Measurements from ENCODE around the gene TIMM17A. TPM values are rescaled to one million over a fixed set of nuclear protein-coding genes. Genes with fewer than 3 reads are reported as not detected.
"Not testable (repeated sequence)": the region's sequence is repeated elsewhere in the genome, so short reads cannot be mapped to it uniquely, and the experiment has no call there.

Gene TIMM17A
- total RNA-seq, result 52.9 and 67.0 TPM in 2 replicates

DNA sequence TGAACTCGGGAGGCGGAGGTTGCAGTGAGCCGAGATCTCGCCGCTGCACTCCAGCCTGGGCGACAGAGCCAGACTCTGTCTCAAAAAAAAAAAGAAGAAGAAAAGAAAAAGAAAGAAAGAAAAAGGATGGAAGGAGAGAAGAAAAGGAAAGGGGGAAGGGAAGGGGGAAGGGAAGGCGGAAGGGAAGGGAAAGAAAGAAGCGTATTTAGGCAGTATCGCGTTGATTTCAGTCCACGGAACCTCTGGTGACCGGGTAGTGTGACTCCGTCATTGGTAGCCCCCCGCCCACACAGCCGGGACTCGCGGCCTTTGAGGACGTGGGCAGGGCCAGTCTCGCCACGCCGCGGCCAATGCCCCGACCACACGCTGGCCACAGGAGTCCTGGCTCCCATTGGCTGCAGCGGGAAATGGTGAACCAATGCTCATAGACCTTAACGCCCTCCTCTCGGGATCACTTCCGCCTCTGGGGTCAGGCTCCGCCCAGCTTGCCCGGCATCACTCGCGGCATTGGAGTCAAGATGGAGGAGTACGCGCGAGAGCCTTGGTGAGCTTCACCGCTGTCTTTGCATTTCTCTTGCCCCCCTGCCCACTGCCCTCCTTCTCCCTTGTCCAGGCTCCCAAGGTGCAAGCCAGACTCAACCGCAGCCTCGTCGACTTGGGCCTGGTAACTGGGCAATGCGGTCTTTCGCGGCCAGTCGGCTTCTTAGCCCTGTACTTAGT, at the start of gene TIMM17A:
Gene TIMM17A (plus strand): TSS at position 495 of the 720 bp plus-strand sequence. CDS start 24 bp downstream, at position 519.
- peak; percentile 100 for DNase-seq

DNA sequence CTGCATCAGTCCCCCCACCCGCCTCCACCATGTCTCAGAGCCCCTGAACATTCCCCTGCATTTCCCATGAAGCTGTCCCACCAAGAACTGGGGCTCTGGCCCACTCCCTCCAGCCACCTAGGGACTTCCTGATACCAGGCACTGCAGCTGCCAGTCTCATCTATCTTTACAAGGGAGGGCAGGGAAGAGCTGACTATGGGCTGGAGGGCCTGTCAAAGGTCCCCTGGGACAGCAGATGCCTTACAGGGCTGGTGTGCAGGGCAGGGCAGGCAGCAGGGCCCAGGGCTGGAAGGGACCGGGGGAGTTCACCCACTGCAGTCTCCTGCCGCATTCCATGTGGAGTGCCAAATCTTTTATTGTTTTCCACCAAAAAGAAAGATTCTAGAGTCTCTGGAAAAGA, 49.0 kb upstream of the TIMM17A start:
- no peak for DNase-seq

DNA sequence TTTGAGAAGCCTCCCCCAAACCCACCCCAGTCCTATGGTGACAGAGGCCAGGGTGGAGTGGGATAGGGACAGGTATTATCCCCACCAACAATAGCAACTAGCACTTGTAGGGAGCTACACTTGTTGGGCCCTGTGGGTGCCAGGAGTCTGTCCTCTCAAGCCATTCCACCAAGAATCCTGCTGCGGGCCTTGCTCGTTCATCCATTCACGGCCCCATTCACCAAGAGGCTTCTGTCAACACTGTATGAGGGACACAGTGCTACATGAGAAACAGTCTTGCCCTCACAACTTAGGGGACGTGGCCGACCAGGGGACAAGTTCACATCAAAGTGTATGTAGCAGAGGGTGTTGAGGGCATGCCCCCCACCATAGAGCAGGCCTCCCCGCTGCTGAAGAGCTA, 47.7 kb upstream of the TIMM17A start:
- DNase-seq, result no peak

DNA sequence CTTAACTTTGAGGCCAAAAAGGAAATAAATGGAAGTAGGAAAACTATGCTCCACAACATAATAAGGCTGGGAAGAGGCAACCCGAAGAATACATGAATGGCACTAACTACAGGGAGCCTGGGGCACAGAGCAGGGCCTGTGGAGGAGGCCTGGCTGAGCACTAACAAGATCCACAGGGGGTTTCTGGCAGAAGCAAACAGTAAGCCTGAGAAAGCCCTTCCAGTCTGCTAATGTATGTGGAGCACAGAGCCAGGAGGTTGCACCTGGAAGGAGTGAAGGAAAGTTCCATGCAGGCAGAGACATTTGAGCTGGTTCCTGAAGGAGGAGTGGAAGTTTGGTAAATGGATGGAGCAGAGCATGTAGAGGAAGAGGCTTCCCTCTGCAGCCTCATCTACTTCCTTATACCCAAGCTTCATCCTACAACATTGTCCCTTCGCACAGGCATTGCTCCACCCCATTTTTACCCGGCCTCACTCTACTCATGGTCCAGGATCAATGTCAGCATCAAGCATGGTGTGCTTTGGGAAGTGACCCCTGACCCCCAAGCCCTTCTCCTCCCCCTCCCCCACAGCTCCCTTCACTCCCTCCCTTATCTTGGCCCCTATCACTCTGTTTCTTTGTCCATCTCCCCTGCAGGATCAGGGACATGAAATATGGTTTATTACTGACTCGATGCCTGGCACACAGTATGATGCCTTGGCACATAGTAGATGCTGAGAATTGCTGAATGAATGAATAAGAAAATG, 43.3 kb upstream of the TIMM17A start:
- no peak for DNase-seq

DNA sequence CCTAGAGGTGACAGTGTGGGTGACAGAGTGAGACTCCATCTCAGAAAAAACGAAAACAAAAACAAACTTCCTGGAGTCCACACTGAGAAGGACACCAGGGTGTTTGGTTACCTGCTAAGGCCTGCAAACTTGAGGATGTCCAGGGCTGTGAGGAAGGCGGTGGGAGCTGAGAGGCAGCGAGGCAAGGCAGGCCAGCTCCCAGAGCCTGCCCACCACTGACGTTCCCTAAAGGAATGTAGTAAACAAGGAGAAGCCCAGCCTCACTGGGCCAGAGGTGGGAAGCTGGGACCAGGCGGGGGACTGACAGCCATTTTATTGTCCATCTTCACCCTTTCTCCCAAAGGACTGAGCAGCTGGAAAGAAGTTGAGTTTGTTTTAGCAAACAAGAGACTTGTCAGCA, 42.5 kb upstream of the TIMM17A start:
- no peak for DNase-seq

DNA sequence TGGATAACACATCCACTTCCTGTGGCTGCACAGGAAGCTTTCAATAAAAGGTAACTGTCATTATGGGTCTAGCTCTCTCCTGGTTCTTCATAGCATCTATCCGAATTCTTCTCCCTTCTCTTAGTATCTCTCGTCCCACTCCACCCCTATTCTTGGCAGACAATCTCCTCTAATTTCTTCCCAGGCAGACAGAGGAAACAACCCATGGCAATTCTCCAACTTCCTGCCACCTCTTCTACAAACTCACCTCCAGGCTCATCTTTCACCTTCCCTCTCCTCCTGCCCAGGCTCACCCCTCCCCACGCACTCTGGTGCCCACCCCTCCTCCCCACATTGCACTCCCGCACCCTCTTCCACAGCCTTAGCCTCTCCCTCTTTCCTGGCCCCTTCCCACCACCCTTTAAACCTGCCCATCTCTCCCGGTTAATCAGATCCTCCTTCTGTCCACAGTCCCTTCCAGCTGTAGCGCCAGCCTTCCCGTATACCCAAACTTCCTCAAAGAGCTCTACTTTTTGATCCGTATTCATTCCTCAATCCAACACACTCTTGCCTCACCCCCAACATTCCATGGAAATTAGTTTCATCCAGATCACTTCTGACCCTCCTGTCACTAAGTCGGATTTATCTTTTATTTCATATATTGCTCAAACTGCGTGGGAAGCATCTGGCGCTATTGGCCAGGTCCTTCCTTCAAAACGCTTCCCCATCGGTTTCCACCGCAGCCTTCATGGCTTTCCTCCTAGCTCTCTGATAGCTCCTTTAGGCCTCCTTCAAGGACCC, 40.7 kb upstream of the TIMM17A start:
- DNase-seq, result no peak

DNA sequence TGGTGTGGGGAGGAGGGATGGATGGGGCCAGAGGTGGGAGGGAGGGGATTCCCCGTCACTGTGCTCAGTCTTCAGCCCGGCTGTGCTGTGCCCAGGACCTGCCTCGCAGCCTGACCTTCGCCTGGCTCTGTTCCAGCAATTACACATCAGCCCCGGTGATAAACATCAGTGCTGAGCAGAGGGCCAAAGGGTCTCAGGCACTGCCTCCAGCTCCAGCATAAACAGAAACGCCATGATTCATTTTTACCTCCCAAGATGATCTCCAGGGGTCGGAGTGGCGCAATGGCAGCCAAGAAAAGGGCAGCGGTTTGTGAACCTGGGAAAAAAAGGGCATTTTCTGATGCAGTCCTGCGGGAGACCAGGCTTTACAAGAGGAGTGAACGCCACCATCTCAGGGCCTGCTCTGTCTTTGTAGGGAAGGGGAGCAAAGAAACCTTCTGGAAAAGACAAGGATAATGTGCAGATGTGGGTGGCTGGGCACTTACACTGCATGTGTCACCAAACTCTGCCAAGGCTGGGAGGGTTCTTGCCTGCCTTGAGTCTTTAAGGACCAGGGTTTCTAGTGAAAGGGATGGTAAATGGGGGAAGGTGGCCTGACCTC, 38.6 kb upstream of the TIMM17A start:
- DNase-seq, result peak; percentile 96

DNA sequence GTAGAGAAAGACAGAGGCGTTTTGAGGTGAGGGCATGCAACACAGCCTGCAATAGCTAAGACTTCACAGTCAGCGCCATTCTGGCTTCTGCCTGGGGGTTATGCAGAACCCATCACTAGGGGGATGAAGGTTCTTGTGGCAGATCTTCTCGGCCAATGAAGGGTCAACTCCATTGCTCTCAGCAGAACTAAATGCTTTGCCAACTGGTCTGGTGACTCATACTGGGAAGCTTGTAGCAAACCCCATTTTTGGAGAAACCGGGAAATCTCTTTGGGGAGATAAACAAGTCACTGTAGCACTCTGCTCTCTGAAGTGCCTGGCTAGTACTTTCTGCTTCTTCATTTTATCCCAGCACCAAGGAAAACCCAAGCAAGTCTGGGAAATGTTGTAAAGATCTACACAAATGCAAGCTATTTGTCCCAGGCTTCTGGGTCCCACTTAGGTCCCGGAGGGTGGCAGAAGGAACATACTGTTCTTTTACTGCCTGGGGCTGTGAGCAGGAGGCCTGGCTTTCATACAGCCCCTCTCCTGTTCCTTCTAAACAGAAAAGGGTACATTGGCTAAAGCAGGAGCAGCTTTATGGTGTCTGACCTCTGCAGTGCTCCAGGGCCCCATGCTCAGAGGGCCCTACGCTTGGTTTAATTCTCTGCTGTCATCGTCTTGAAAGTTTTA, 37.8 kb upstream of the TIMM17A start:
- peak; percentile 85 for DNase-seq

DNA sequence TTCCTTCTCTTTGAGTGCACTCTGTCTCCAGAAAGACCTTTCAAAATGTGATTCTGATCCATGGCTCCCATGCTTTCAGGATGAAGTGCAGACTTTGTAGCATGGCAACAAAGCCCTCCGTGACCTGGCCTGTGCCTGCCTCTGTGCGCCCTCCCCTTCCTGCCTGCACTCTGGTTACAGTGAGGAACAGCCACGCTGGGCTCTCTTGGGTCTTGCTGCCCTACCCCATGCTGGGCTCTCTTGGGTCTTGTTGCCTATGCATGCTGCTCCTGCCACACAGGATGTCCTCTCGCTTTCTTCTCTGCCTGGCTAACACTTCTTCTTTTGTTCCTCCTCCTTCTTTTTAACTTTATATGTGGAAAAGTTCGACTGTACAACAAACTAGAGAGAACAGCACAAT, 37.0 kb upstream of the TIMM17A start:
- no peak for DNase-seq

DNA sequence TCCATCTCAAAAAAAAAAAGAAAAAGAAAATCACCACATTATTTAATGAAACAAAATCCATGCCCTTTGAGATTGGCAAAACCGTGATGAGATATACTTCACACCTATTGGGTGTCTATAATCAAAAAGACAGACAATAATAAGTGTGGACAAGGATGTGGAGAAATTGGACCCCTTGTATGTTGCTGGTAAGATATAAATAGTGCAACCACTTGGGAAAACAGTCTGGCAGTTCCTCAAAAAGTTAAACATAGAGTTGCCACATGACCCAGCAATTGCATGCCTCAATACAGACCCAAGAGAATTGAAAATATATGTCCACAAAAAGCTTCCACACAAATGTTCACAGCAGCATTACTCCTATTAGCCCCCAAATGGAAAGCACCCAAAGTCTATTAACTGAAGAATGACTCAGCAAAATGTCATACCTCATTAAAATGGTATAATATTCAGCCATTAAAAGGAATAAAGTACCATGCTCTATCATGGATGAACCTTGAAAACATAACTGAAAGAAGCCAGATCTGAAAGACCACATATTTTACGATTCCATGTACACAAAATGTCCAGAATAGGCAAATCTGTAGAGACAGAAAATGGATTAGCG, 33.2 kb upstream of the TIMM17A start:
- no peak for DNase-seq

DNA sequence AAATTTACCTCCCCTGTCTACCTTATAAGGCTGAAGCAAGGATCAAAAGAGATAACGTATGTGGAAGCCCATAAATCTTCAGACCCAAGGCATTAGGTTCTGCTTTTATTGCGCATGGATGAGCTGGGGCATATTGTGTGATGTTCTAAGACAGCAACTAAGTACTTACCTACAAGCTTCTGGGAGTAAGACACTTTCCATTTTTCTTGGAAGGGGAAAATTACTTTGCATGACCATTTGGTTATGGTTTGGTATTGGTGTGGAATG, 30.1 kb upstream of the TIMM17A start:
- DNase-seq, result no peak

DNA sequence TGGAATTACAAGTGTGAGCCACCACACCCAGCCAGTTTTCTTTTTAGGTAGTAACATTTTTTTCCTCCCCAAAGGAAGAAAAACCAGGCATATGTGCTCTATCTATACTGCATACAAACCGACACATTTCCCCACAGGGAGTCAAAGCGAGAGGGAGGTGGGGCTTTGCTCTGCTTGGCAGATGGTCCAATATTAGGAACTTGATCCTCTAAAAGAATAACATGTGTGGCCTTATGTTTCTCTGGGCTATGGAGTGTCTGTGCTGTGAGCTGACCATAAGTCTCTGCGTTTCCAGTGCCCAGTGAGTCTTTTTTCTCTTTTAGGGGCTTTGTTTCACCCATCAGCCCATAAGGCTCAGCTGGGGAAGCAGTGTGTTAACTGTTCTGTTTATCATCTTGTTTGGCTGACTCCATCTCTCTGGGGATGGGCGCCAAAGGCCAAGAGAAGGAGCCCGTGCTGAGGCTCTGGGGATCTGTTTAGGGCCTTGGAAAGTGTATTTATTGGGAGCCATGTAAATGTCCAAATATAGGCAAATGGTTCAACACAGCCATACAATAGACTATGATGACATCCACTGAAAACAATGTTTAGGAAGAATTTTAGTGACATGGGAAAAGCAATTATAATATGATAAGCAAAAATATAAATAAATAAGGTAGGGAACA, 29.2 kb upstream of the TIMM17A start:
- DNase-seq, result no peak

DNA sequence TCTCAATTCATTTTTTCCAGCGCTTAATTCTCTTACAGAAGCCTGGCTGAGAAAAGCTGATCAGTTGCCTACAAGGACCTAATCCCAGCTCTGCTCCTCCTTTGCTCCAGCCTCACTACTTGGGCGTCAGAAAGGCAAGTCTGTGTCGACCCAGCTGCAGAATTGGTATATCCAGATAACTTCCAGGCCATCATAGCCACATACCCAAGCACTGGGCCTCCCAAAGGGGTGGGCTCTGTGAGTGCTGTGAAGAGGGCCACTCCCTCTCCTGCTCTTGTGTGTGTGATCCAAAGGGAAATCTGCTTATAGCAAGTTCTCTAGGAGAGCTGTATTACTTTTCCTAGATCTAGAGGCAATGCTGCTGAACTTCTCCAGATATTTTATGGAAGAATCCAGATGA, 27.0 kb upstream of the TIMM17A start:
- DNase-seq, result no peak

DNA sequence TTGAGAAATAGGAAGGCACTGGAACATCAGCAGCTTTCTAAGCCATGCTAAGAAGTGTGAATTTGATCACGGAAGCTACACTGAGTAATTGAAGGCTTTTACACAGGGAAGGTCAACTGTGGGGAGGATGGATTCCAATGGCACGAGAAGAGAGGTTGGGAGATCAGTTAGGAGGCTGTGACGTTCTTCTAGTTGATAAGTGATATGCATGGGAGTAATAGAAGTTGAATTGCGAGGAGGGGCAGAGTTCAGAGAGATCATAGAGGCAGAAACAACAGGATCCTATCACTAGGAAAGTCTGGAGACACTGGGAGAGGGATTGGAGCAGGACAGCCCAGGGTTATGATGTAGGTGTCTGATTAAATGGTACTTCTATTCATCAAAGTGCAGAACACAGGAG, 25.2 kb upstream of the TIMM17A start:
- no peak for DNase-seq

DNA sequence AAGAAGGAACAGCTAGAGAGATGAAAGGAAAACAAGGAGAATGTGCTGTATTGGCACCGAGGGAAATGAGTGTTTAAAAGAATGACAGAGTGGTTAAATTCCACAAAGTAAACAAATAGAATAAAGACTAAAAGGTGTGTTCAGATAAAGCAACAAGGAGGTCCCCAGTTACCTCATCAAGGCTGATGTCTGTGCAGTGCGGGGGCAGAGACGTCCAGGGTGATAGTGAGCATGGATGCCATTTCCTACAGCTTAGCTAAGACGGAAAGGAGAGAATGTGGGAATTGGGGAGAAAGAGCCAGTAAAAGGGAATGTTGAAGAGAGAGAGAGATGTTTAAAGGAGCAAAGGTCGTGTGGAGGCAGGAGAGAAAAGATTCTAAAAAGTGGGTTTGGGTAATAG, 24.5 kb upstream of the TIMM17A start:
- DNase-seq, result no peak

DNA sequence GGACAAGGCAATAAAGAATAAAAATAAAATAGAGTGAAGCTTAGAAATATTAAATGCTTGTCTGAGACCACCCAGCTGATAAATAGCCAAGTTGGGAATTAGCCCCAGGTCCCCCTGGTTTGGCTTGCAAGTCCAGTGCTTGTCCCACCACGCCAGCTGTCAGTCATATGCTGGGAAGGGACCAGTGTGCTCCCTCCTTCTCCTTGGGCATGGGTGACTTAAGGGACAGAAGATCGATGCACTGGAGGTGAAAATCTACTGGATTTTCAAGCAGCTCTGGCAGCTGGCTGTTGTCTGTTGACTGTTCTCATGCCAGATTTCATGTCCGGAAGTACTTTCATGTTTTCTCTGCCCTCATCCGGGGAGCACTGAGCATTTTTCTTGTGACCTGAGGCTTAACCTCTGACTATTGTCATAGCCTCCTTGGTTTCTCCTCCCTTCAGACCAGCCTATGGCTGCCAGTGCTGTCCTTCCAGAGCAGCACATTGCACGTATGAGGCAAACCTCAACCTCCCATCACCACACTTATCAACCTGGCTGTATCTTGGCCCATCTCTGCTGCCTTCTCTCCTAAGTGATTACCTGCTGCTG, 21.4 kb upstream of the TIMM17A start:
- DNase-seq, result no peak

DNA sequence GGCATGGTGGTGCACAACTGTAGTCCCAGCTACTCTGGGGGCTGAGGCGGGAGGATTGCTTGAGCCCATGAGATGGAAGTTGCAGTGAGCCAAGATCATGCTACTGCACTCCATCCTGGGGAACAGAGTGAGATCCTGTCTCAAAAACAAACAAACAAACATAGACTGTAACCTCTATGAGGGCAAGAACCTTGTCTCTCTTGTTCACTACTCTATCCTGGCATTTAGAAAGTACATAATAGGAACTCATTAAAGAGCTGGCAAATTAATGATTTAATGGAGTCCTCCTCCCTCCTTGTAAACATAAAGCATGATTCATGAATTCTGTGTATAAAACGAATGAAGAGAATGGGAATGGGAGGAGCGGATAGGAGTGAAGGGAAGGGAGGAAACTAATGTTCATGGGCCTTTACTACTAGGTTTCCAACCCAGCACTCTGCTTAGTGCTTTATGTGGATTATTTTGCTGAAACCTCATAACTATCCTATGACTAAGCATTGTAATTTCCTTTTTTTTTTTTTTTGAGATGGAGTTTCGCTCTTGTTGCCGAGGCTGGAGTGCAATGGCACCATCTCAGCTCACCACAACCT, 17.6 kb upstream of the TIMM17A start:
- DNase-seq, result peak; percentile 64

DNA sequence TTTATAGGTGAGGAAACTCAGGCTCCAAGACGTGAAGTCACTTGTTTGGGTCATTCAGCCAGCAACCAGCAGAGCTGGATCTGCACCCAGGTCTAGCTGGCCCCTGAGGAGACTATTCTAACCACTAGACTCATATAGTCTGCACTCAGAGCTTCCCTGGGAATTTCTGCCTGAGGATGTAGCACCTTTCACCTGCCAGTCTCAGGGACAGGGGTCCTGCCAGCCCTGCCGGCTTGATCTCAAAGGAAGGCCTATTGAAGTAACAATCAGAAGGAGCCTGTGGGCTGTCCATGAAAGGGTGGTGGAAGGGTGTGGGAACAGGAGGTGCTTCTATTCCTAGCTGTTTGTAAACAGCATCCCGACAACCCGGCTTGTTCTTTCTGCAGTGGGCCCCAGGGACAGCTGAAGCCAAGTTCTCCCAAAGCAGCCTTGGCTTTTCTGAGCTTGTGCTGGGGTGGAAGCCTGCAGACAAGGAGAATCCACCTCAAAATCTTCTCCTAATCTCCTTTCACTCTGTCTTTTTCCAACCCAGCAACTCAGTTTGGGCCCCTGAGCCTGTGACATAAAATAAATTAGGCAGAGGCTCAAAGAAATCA, 16.8 kb upstream of the TIMM17A start:
- DNase-seq, result no peak

DNA sequence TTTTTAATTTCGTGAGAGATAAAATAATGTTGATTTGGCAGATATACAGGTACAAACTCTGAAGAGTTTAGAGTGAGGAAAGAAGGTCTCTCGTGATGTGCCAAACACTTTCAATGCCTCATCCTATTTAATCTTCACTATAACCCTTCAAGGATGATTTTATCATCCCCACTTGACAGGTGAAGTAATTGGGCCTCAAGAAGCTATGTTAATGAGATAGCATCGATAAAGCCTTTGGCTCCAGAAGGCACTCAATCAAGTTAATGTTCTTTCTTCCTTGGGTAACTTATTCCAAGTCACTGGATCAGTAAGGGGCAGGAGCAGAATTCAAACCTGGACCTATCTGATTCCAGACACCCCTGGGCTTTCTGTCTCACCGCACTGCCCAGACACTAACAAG, 16.2 kb upstream of the TIMM17A start:
- DNase-seq, result no peak

DNA sequence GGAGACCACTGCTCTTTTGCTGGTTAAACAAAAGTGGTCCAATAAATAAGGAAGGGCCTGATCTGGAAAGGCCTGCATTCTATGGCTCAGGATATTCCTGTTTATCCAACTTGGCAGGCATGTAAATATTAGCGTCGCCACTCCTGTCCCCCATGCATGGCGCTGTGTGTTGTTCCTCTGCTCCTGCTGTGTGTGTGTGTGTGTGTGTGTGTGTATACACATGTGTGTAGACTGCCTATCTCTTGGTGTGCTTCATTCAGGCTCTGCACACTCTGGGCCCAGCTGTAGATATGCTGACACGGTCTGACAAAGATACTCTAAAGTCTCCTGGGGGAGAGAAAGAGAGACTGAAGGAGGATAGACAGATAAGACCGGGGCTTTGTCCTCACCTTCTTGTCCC, 15.7 kb upstream of the TIMM17A start:
- no peak for DNase-seq

DNA sequence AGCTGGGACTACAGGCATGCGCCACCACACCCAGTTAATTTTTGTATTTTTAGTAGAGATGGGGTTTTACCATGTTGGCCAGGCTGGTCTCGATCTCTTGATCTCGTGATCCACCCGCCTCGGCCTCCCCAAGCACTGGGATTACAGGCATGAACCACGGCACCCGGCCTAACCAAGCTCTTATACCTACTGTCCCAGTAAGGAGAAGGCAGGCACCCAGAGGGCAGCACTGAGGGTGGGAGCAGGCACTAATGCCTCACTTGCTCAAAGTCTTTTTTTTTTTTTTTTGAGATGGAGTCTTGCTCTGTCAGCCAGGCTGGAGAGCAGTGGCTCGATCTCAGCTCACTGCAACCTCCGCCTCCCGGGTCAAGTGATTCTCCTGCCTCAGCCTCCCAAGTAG, 15.0 kb upstream of the TIMM17A start:
- DNase-seq, result not testable (repeated sequence)

All from dermis blood vessel endothelial cell (primary cell).